HG03139 (cell line): ENCODE data around the gene ITIH4.

Source experiments
- ATAC-seq: cut with Tn5 transposase; IDR thresholded peaks from one replicate; pipeline ENCODE4 v1.9.1; 2021; ENCODE audit not compliant: unreplicated experiment

Gene ITIH4

DNA sequence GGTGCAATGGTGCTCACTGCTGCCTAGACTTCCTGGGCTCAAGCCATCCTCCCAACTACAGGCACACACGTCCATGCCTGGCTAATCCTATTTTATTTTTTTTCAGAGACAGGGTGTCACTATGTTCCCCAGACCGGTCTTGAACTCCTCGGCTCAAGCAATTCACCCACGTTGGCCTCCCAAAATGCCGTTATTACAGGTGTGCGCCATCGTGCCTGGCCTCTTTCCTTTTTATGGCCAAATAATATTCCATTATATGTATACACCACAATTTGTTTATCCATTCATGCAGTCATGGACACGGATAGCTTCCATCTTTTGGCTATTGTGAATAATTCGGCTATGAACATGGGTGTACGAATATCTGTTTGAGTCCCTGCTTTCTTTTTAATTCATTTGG lies 58.8 kb downstream of the ITIH4 start:
- no peak for ATAC-seq

- no peak for ATAC-seq
Observed at GRCh38 chr3:52771334-52771681, 59.2 kb downstream of the ITIH4 start.

DNA sequence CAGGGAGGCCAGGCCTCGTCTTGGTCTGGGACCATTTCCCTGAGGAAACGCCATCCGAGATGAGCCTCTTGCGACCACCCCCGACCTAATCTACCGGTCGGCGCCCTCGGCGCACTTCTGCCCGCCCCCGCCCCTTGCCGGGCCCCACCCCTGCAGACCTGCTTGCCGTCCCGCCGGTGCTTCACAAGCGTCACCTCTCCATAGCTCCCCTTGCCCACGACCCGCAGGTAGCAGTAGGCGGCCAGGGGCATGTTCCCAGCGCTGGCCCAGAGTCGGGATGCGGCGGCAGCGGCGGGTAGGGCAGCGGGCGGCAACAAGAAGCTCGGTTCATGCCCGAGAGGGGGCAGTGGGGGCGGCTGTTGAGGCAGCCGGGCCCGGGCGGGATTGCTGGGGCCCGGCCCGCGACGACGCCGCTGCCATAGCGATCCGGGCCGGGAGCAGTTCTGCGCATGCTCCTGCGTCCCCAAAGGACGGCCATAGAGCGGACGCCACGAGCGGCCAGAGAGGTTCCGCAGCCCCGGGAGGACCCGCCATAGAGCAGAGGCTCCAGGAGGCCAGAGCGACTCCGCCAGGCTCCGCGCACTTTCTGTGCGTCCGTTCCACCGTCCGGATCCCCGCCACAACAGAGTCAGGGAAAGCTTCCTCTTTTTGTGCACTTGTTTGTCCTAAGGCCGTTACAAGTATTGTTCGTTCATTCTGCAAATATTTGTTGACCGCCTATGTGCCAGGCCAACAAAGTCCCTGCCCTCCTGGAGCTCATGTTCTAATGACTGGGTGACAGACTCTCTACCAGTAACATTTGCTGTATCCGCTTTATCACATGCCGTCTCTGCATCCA lies 59.8 kb downstream of the ITIH4 start, which contains the start of gene NEK4:
NEK4 (minus strand) TSS at position 445 of the 838 bp plus-strand sequence; CDS start at position 251, 194 bp downstream.
- ATAC-seq: peak; percentile 83

- no peak for ATAC-seq
Observed at GRCh38 chr3:52769786-52770455, 60.6 kb downstream of the ITIH4 start.

GRCh38 chr3:52763466-52763865 lies 67.0 kb downstream of the ITIH4 start:
- ATAC-seq: no peak
